Mesenchymal stem cell (in vitro differentiated cells and primary cell): ENCODE results near the gene NFKBIB.

Experiments
- DNase-seq: peaks from one replicate; pipeline ENCODE4 v3.0.0-alpha.2; 2013
- H2AFZ ChIP-seq: one replicate; pipeline ENCODE4 v1.6.1; 2013; ENCODE audit warnings: low read depth, mild to moderate bottlenecking, control low read depth, inconsistent platforms, low read length, moderate library complexity
- H2AK5ac ChIP-seq: 2 replicates; pipeline ENCODE4 v1.6.1; 2013; ENCODE audit warnings: low read length, moderate library complexity, mild to moderate bottlenecking, inconsistent platforms; ENCODE audit not compliant: severe bottlenecking
- H2BK120ac ChIP-seq: one replicate; pipeline ENCODE4 v1.6.1; 2013; ENCODE audit warnings: low read depth, mild to moderate bottlenecking, inconsistent platforms, low read length, moderate library complexity
- H2BK12ac ChIP-seq, 2 experiments: one replicate each; pipeline ENCODE4 v1.6.1; 2013; ENCODE audit warnings: inconsistent platforms in 2 of 2, low read length in 2 of 2, mild to moderate bottlenecking in 2 of 2, moderate library complexity in 2 of 2, control low read depth in 1 of 2
- H2BK15ac ChIP-seq: one replicate; pipeline ENCODE4 v1.6.1; 2013; ENCODE audit warnings: mild to moderate bottlenecking, low read depth, inconsistent platforms; ENCODE audit not compliant: poor library complexity, severe bottlenecking
- H2BK5ac ChIP-seq: 2 replicates; pipeline ENCODE4 v1.6.1; 2013; ENCODE audit warnings: low read depth, mild to moderate bottlenecking, low read length, control low read depth, inconsistent platforms; ENCODE audit not compliant: poor library complexity, severe bottlenecking
- H3K14ac ChIP-seq, 2 experiments: one replicate each; pipeline ENCODE4 v1.6.1; 2013; ENCODE audit warnings: inconsistent platforms in 2 of 2, low read length in 2 of 2, control low read depth in 1 of 2, mild to moderate bottlenecking in 1 of 2, moderate library complexity in 1 of 2
- H3K18ac ChIP-seq, 2 experiments: one replicate each; pipeline ENCODE4 v1.6.1; 2013; ENCODE audit warnings: inconsistent platforms in 2 of 2, low read length in 2 of 2, control low read depth in 1 of 2, low read depth in 1 of 2, mild to moderate bottlenecking in 1 of 2
- H3K23ac ChIP-seq, 2 experiments: one replicate each; pipeline ENCODE4 v1.6.1; 2013; ENCODE audit warnings: inconsistent platforms in 2 of 2, low read length in 2 of 2, mild to moderate bottlenecking in 2 of 2, moderate library complexity in 2 of 2, control low read depth in 1 of 2
- H3K27ac ChIP-seq: 2 replicates; pipeline ENCODE4 v1.5.1; 2013; ENCODE audit warnings: mild to moderate bottlenecking, moderate library complexity, low read length, control low read depth, inconsistent platforms; ENCODE audit not compliant: poor library complexity, severe bottlenecking
- H3K27me3 ChIP-seq, 2 experiments: 2 replicates each; pipeline versions ENCODE4 v1.6.1 to v1.7.0; 2013; ENCODE audit warnings: low read length in 2 of 2, mild to moderate bottlenecking in 2 of 2, moderate library complexity in 2 of 2, control low read depth in 1 of 2, inconsistent platforms in 1 of 2; ENCODE audit not compliant: control insufficient read depth in 1 of 2, insufficient read depth in 1 of 2
- H3K36me3 ChIP-seq, 2 experiments: 2 replicates each; pipeline versions ENCODE4 v1.6.1 to v1.7.0; 2013; ENCODE audit warnings: low read length in 2 of 2, control low read depth in 1 of 2, inconsistent platforms in 1 of 2, low read depth in 1 of 2, mild to moderate bottlenecking in 1 of 2; ENCODE audit not compliant: insufficient read depth in 2 of 2, control insufficient read depth in 1 of 2
- H3K4ac ChIP-seq, 2 experiments: one replicate each; pipeline ENCODE4 v1.6.1; 2013; ENCODE audit warnings: inconsistent platforms in 2 of 2, low read length in 2 of 2, mild to moderate bottlenecking in 2 of 2, moderate library complexity in 2 of 2, control low read depth in 1 of 2, low read depth in 1 of 2
- H3K4me1 ChIP-seq: 2 replicates; pipeline ENCODE4 v1.6.1; 2013; ENCODE audit warnings: low read depth, low read length, control low read depth; ENCODE audit not compliant: control insufficient read depth, insufficient read depth
- H3K4me2 ChIP-seq: 2 replicates; pipeline ENCODE4 v1.6.1; 2013; ENCODE audit warnings: low read length, mild to moderate bottlenecking, inconsistent platforms; ENCODE audit not compliant: poor library complexity, severe bottlenecking
- H3K4me3 ChIP-seq, 2 experiments: 2 replicates each; pipeline versions ENCODE4 v1.5.1 to v1.7.0; 2013; ENCODE audit warnings: low read length in 2 of 2, mild to moderate bottlenecking in 2 of 2, control low read depth in 1 of 2, low read depth in 1 of 2; ENCODE audit not compliant: insufficient read depth in 1 of 2
- H3K79me1 ChIP-seq: replicated peaks from 2 replicates; pipeline ENCODE4 v1.6.1; 2013; ENCODE audit warnings: mild to moderate bottlenecking, control low read depth, low read length, inconsistent platforms; ENCODE audit not compliant: poor library complexity, severe bottlenecking
- H3K9ac ChIP-seq: 2 replicates; pipeline ENCODE4 v1.7.0; 2013; ENCODE audit warnings: mild to moderate bottlenecking, low read length, moderate library complexity
- H3K9me3 ChIP-seq: 2 replicates; pipeline ENCODE4 v1.7.0; 2013; ENCODE audit warnings: mild to moderate bottlenecking, low read length; ENCODE audit not compliant: control insufficient read depth
- H4K8ac ChIP-seq: one replicate; pipeline ENCODE4 v1.6.1; 2013; ENCODE audit warnings: inconsistent platforms, mild to moderate bottlenecking, low read length, moderate library complexity
- H4K91ac ChIP-seq: one replicate; pipeline ENCODE4 v1.6.1; 2013; ENCODE audit warnings: mild to moderate bottlenecking, low read length, inconsistent platforms
- WGBS: methylation state at CpG from one replicate; pipeline ENCODE4 v1.1.7; 2013; ENCODE audit warnings: mixed read lengths; 5-methylcytosine and 5-hydroxymethylcytosine counted together

The NFKBIB gene

GRCh38 chr19:38922482-38922881, 22.7 kb downstream of the NFKBIB start:
- Histone ChIP-seq H3K4me2 (no peak overlapping the region), H2BK15ac (no peak overlapping the region), H3K4ac (no peak overlapping the region), H3K27me3 (no peaks in the 10 kb centered on the region), H2BK120ac (no peak overlapping the region), H3K9ac (no peak overlapping the region), H3K79me1 (peaks cover 5% of the 10 kb centered on the region), H4K8ac (no peak overlapping the region), H3K4me1 (no peaks in the 10 kb centered on the region), H3K36me3 (peaks cover 35 to 62% of the 10 kb centered on the region in 2 experiments), H3K14ac (no peak overlapping the region), H3K4me3 (no peak overlapping the region), H3K23ac (no peak overlapping the region), H2AK5ac (no peak overlapping the region), H3K9me3 (no peaks in the 10 kb centered on the region), H2AFZ (no peak overlapping the region), H3K18ac (no peak overlapping the region), H2BK5ac (no peak overlapping the region), H2BK12ac (no peak overlapping the region), H4K91ac (no peak overlapping the region), H3K27ac (no peak overlapping the region)
- WGBS, result 96% methylated on average over 4 of the region's 5 CpGs
- no peak for DNase-seq

- Histone ChIP-seq H2AK5ac (no peak overlapping the region), H2AFZ (no peak overlapping the region), H3K27me3 (no peaks in the 10 kb centered on the region), H3K9me3 (no peaks in the 10 kb centered on the region), H2BK5ac (no peak overlapping the region), H3K79me1 (peaks cover 11% of the 10 kb centered on the region), H3K18ac (no peak overlapping the region), H3K23ac (no peak overlapping the region), H3K9ac (no peak overlapping the region), H3K4ac (no peak overlapping the region), H4K91ac (no peak overlapping the region), H2BK12ac (no peak overlapping the region), H2BK120ac (no peak overlapping the region), H3K14ac (no peak overlapping the region), H3K27ac (no peak overlapping the region), H2BK15ac (no peak overlapping the region), H3K4me3 (no peak overlapping the region), H3K4me2 (no peak overlapping the region), H3K36me3 (peaks cover 35 to 59% of the 10 kb centered on the region in 2 experiments), H4K8ac (no peak overlapping the region), H3K4me1 (no peaks in the 10 kb centered on the region)
- no peak for DNase-seq
- WGBS, result 98% methylated on average over 7 of the region's 7 CpGs
Measured at GRCh38 chr19:38924388-38924787, 24.6 kb downstream of the NFKBIB start.

- Histone ChIP-seq H3K79me1 (peaks cover 25% of the 10 kb centered on the region), H4K8ac (no peak overlapping the region), H2BK5ac (no peak overlapping the region), H2AK5ac (no peak overlapping the region), H2BK120ac (no peak overlapping the region), H3K9me3 (no peaks in the 10 kb centered on the region), H2BK12ac (no peak overlapping the region), H3K27ac (no peak overlapping the region), H3K4me2 (no peak overlapping the region), H3K14ac (no peak overlapping the region), H2BK15ac (no peak overlapping the region), H3K4me3 (no peak overlapping the region), H2AFZ (no peak overlapping the region), H3K9ac (no peak overlapping the region), H3K4me1 (peaks cover 10% of the 10 kb centered on the region), H3K4ac (no peak overlapping the region), H3K18ac (no peak overlapping the region), H3K27me3 (no peaks in the 10 kb centered on the region), H3K23ac (no peak overlapping the region), H3K36me3 (peaks cover 36 to 46% of the 10 kb centered on the region in 2 experiments), H4K91ac (no peak overlapping the region)
- 98% methylated on average over 3 of the region's 4 CpGs for WGBS
- DNase-seq, result no peak
Measured at GRCh38 chr19:38928391-38929001, 28.7 kb downstream of the NFKBIB start.

- Histone ChIP-seq H2AK5ac (peak within 1 kb of the TSS; percentile 33), H2BK120ac (peak within 1 kb of the TSS; percentile 30), H3K4ac (peak within 1 kb of the TSS; percentile 85 to 89), H3K27me3 (no peaks in the 10 kb centered on the region), H3K9ac (peak within 1 kb of the TSS; percentile 95), H3K4me1 (peaks cover 10% of the 10 kb centered on the region), H3K4me3 (peak within 1 kb of the TSS; percentile 80 to 89), H2BK5ac (peak within 1 kb of the TSS; percentile 81), H3K18ac (peak within 1 kb of the TSS; percentile 75 to 91), H2AFZ (peak within 1 kb of the TSS; percentile 89), H3K14ac (peak within 1 kb of the TSS in 1 of 2 experiments; percentile 50), H2BK15ac (peak within 1 kb of the TSS; percentile 71), H2BK12ac (peak within 1 kb of the TSS in 1 of 2 experiments; percentile 21), H3K79me1 (peaks cover 32% of the 10 kb centered on the region), H3K27ac (peak within 1 kb of the TSS; percentile 97), H3K4me2 (peak within 1 kb of the TSS; percentile 97), H3K23ac (no peak within 1 kb of the TSS), H4K91ac (peak within 1 kb of the TSS; percentile 75), H4K8ac (peak within 1 kb of the TSS; percentile 95), H3K9me3 (no peaks in the 10 kb centered on the region), H3K36me3 (peaks cover 34 to 41% of the 10 kb centered on the region in 2 experiments)
- WGBS, result 4% methylated on average over 49 of the region's 49 CpGs
- DNase-seq, result peak; percentile 94
Measured at GRCh38 chr19:38929929-38930775, 30.4 kb downstream of the NFKBIB start, which contains the start of gene SARS2. TSS of gene SARS2 (minus strand) at chr19:38930763. CDS start at chr19:38930736, 27 bp downstream.
